ENCODE results near the gene CDCA8. TPM values are rescaled to one million over a fixed set of nuclear protein-coding genes. Genes with fewer than 3 reads are reported as not detected.

CDCA8 gene
- total and polyA plus RNA-seq, 4 donors, result 0.80 to 2.2 (median 1.6) TPM

GRCh38 chr1:37688926-37689325 is 3.4 kb upstream of the CDCA8 start:
- H3K9ac ChIP-seq (ENCODE audit: insufficient read depth in 1 of 2, low read length in 2 of 2), result peak overlapping the region in 1 of 2 donors; percentile 47
- H3K27me3 ChIP-seq (ENCODE audit: control insufficient read depth in 3 of 3, insufficient read depth in 3 of 3, low read length in 2 of 3), result no peaks in the 10 kb centered on the region
- H3K9me3 ChIP-seq (ENCODE audit: control insufficient read depth in 4 of 4, insufficient read depth in 3 of 4, low read length in 3 of 4), result no peaks in the 10 kb centered on the region
- H3K36me3 ChIP-seq (ENCODE audit: control insufficient read depth in 4 of 4, insufficient read depth in 4 of 4, low read length in 4 of 4), result peaks cover 11 to 20% (median 12%) of the 10 kb centered on the region in 4 donors
- ATAC-seq (ENCODE audit: insufficient read depth, low FRiP score) (no peak), DNase-seq (no peak)
- 87 to 88% methylated on average over 4 of the region's 4 CpGs for WGBS, 2 donors
- no peak for TF ChIP-seq CTCF (IDR thresholded peaks at IDR 0.05; ENCODE audit: control extremely low read depth, extremely low read depth)
- no peak overlapping the region for H3K4me3 ChIP-seq
- H3K4me1 ChIP-seq (ENCODE audit: control insufficient read depth in 5 of 5, insufficient read depth in 5 of 5, low read length in 5 of 5), result peaks cover 0 to 25% (median 7%) of the 10 kb centered on the region in 5 donors
- no peak overlapping the region for H3K27ac ChIP-seq (ENCODE audit: low read depth in 1 of 2, low read length in 1 of 2)

GRCh38 chr1:37691497-37692077 is 729 bp upstream of the CDCA8 start:
- peak overlapping the region in 1 of 2 donors; percentile 34 for H3K9ac ChIP-seq (ENCODE audit: insufficient read depth in 1 of 2, low read length in 2 of 2)
- H3K9me3 ChIP-seq (ENCODE audit: control insufficient read depth in 4 of 4, insufficient read depth in 3 of 4, low read length in 3 of 4), result no peaks in the 10 kb centered on the region
- peak overlapping the region; percentile 81 to 90 for H3K27ac ChIP-seq (ENCODE audit: low read depth in 1 of 2, low read length in 1 of 2)
- 2 to 3% methylated on average over 44 to 45 of the region's 45 CpGs for WGBS, 2 donors
- H3K27me3 ChIP-seq (ENCODE audit: control insufficient read depth in 3 of 3, insufficient read depth in 3 of 3, low read length in 2 of 3), result no peaks in the 10 kb centered on the region
- DNase-seq, result peak; percentile 15 to 55 (median 51)
- no peak for TF ChIP-seq CTCF (IDR thresholded peaks at IDR 0.05; ENCODE audit: control extremely low read depth, extremely low read depth)
- H3K4me1 ChIP-seq (ENCODE audit: control insufficient read depth in 5 of 5, insufficient read depth in 5 of 5, low read length in 5 of 5), result peaks cover 0 to 25% (median 7%) of the 10 kb centered on the region in 5 donors
- H3K4me3 ChIP-seq, result peak overlapping the region; percentile 78
- peak; percentile 4 for ATAC-seq (ENCODE audit: insufficient read depth, low FRiP score)
- peaks cover 0 to 12% (median 3%) of the 10 kb centered on the region in 4 donors for H3K36me3 ChIP-seq (ENCODE audit: control insufficient read depth in 4 of 4, insufficient read depth in 4 of 4, low read length in 4 of 4)

GRCh38 chr1:37692834-37693175 is 489 bp downstream of the CDCA8 start:
- no peak for TF ChIP-seq CTCF (IDR thresholded peaks at IDR 0.05; ENCODE audit: control extremely low read depth, extremely low read depth)
- no peak for ATAC-seq (ENCODE audit: insufficient read depth, low FRiP score)
- peak in 1 of 3 donors; percentile 11 for DNase-seq
- peaks cover 0 to 25% (median 7%) of the 10 kb centered on the region in 5 donors for H3K4me1 ChIP-seq (ENCODE audit: control insufficient read depth in 5 of 5, insufficient read depth in 5 of 5, low read length in 5 of 5)
- H3K27me3 ChIP-seq (ENCODE audit: control insufficient read depth in 3 of 3, insufficient read depth in 3 of 3, low read length in 2 of 3), result no peaks in the 10 kb centered on the region
- WGBS, 2 donors, result 2 to 3% methylated on average over 16 of the region's 16 CpGs
- peak overlapping the region; percentile 89 for H3K4me3 ChIP-seq
- no peaks in the 10 kb centered on the region for H3K9me3 ChIP-seq (ENCODE audit: control insufficient read depth in 4 of 4, insufficient read depth in 3 of 4, low read length in 3 of 4)
- no peak overlapping the region for H3K27ac ChIP-seq (ENCODE audit: low read depth in 1 of 2, low read length in 1 of 2)
- H3K36me3 ChIP-seq (ENCODE audit: control insufficient read depth in 4 of 4, insufficient read depth in 4 of 4, low read length in 4 of 4), result peaks cover 0 to 14% (median 0%) of the 10 kb centered on the region in 4 donors
- peak overlapping the region in 1 of 2 donors; percentile 3 for H3K9ac ChIP-seq (ENCODE audit: insufficient read depth in 1 of 2, low read length in 2 of 2)

GRCh38 chr1:37697090-37697489 is 4.8 kb downstream of the CDCA8 start:
- no peak overlapping the region for H3K27ac ChIP-seq (ENCODE audit: low read depth in 1 of 2, low read length in 1 of 2)
- H3K9me3 ChIP-seq (ENCODE audit: control insufficient read depth in 4 of 4, insufficient read depth in 3 of 4, low read length in 3 of 4), result no peaks in the 10 kb centered on the region
- peaks cover 0 to 16% (median 2%) of the 10 kb centered on the region in 4 donors for H3K36me3 ChIP-seq (ENCODE audit: control insufficient read depth in 4 of 4, insufficient read depth in 4 of 4, low read length in 4 of 4)
- H3K27me3 ChIP-seq (ENCODE audit: control insufficient read depth in 3 of 3, insufficient read depth in 3 of 3, low read length in 2 of 3), result no peaks in the 10 kb centered on the region
- TF ChIP-seq CTCF (IDR thresholded peaks at IDR 0.05; ENCODE audit: control extremely low read depth, extremely low read depth), result no peak
- ATAC-seq (ENCODE audit: insufficient read depth, low FRiP score), result no peak
- DNase-seq, result no peak
- peaks cover 0 to 4% (median 3%) of the 10 kb centered on the region in 5 donors for H3K4me1 ChIP-seq (ENCODE audit: control insufficient read depth in 5 of 5, insufficient read depth in 5 of 5, low read length in 5 of 5)
- H3K4me3 ChIP-seq, result no peak overlapping the region
- H3K9ac ChIP-seq (ENCODE audit: insufficient read depth in 1 of 2, low read length in 2 of 2), result no peak overlapping the region
- WGBS, 2 donors, result 98% methylated on average over 2 of the region's 2 CpGs
